GM23338 (cell line): Measurements from ENCODE around the gene TYSND1. TPM values are rescaled to one million over a fixed set of nuclear protein-coding genes. Genes with fewer than 3 reads are reported as not detected.

Experiments used
- ATAC-seq: fragments of 200-7000 bp; cut with Tn5 transposase; 3 replicates; pipeline ENCODE4 v1.9.1; 2020
- DNase-seq: peaks from one replicate; pipeline ENCODE4 v3.0.0-alpha.2; 2015; ENCODE audit warnings: low spot score
- H2AFZ ChIP-seq: fragments of 200-600 bp; sonication (generic); 2 replicates; pipeline ENCODE4 v1.8.0; 2016; ENCODE audit warnings: antibody characterized with exemption, mild to moderate bottlenecking, moderate library complexity
- H3F3A ChIP-seq: fragments of 200-600 bp; sonication (generic); replicated peaks from 2 replicates; pipeline ENCODE4 v1.8.0; 2017; ENCODE audit warnings: antibody characterized with exemption, mixed run types, low read depth
- H3K27ac ChIP-seq: fragments of 200-600 bp; sonication (generic); 2 replicates; pipeline ENCODE4 v1.6.1; 2016; ENCODE audit warnings: low read depth
- H3K27me3 ChIP-seq: fragments of 200-600 bp; sonication (generic); 2 replicates; pipeline ENCODE4 v1.8.0; 2016; ENCODE audit warnings: mild to moderate bottlenecking, mixed run types, moderate library complexity; ENCODE audit not compliant: insufficient read depth
- H3K36me3 ChIP-seq: fragments of 200-600 bp; sonication (generic); 2 replicates; pipeline ENCODE4 v1.8.0; 2016; ENCODE audit warnings: mild to moderate bottlenecking; ENCODE audit not compliant: insufficient read depth
- H3K4me1 ChIP-seq: fragments of 200-600 bp; sonication (generic); 2 replicates; pipeline ENCODE4 v1.8.0; 2016; ENCODE audit warnings: mild to moderate bottlenecking, moderate library complexity; ENCODE audit not compliant: insufficient read depth
- H3K4me2 ChIP-seq: fragments of 200-600 bp; sonication (generic); 2 replicates; pipeline ENCODE4 v1.7.1; 2017; ENCODE audit warnings: mixed run types
- H3K4me3 ChIP-seq: fragments of 200-600 bp; sonication (generic); 2 replicates; pipeline ENCODE4 v1.6.1; 2016; ENCODE audit warnings: mixed run types
- H3K79me2 ChIP-seq: fragments of 200-600 bp; sonication (generic); replicated peaks from 2 replicates; pipeline ENCODE4 v1.8.0; 2017; ENCODE audit warnings: mild to moderate bottlenecking; ENCODE audit not compliant: insufficient read depth
- H3K9me2 ChIP-seq: fragments of 200-600 bp; sonication (generic); 2 replicates; pipeline ENCODE4 v1.8.0; 2017; ENCODE audit not compliant: insufficient read depth
- H4K20me1 ChIP-seq: fragments of 200-600 bp; sonication (generic); replicated peaks from 2 replicates; pipeline ENCODE4 v1.8.0; 2017; ENCODE audit warnings: mild to moderate bottlenecking; ENCODE audit not compliant: insufficient read depth
- H3K27ac Mint-ChIP-seq: 2 replicates; pipeline ENCODE4 v1.8.0; 2020; ENCODE audit warnings: inconsistent platforms, mild to moderate bottlenecking, moderate library complexity, mixed read lengths
- H3K27me3 Mint-ChIP-seq: 3 replicates; pipeline ENCODE4 v1.8.0; 2022; ENCODE audit warnings: low read depth, mild to moderate bottlenecking, moderate library complexity, mixed read lengths, inconsistent platforms; ENCODE audit not compliant: insufficient read depth, poor library complexity
- H3K36me3 Mint-ChIP-seq: 3 replicates; pipeline ENCODE4 v1.8.0; 2021; ENCODE audit warnings: low read depth, mild to moderate bottlenecking, inconsistent platforms, moderate library complexity, mixed read lengths
- H3K4me1 Mint-ChIP-seq: 3 replicates; pipeline ENCODE4 v1.8.0; 2020; ENCODE audit warnings: mild to moderate bottlenecking, inconsistent platforms, mixed read lengths
- H3K4me3 Mint-ChIP-seq: 3 replicates; pipeline ENCODE4 v1.8.0; 2021; ENCODE audit warnings: moderate library complexity, mild to moderate bottlenecking, inconsistent platforms, mixed read lengths
- H3K9me3 Mint-ChIP-seq: 3 replicates; pipeline ENCODE4 v1.8.0; 2020; ENCODE audit warnings: moderate library complexity, mild to moderate bottlenecking, inconsistent platforms, mixed read lengths
- EZH2 ChIP-seq: fragments of 200-600 bp; sonication (generic); IDR thresholded peaks from one replicate; pipeline ENCODE4 v1.8.0; 2017; ENCODE audit warnings: antibody characterized with exemption, mild to moderate bottlenecking, low read depth; ENCODE audit not compliant: unreplicated experiment
- EZH2phosphoT487 ChIP-seq: fragments of 200-600 bp; sonication (generic); IDR thresholded peaks from one replicate; pipeline ENCODE4 v1.8.1; 2018; ENCODE audit warnings: antibody characterized with exemption; ENCODE audit not compliant: unreplicated experiment
- JUNB ChIP-seq: IDR thresholded peaks from one replicate; pipeline ENCODE4 v1.6.1; 2016; ENCODE audit warnings: antibody characterized with exemption; ENCODE audit not compliant: unreplicated experiment
- NANOG ChIP-seq: IDR thresholded peaks from 2 replicates; pipeline ENCODE4 v1.6.1; 2016; ENCODE audit warnings: antibody characterized with exemption, borderline replicate concordance
- POLR2AphosphoS5 ChIP-seq: IDR thresholded peaks from 2 replicates; pipeline ENCODE4 v1.6.1; 2016; ENCODE audit warnings: antibody characterized with exemption, low read depth
- STAT1 ChIP-seq: IDR thresholded peaks from one replicate; pipeline ENCODE4 v1.6.1; 2016; ENCODE audit warnings: antibody characterized with exemption; ENCODE audit not compliant: unreplicated experiment
- ZNF114 ChIP-seq: fragments of 250-450 bp; sonication (Bioruptor Pico); IDR thresholded peaks from 2 replicates; pipeline ENCODE4 v1.5.0; 2020; ENCODE audit warnings: mild to moderate bottlenecking, moderate library complexity
- ZNF331 ChIP-seq: fragments of 250-450 bp; sonication (Bioruptor Pico); IDR thresholded peaks from 2 replicates; pipeline ENCODE4 v1.5.0; 2020; ENCODE audit warnings: low read depth, mild to moderate bottlenecking, moderate library complexity
- ZNF462 ChIP-seq: fragments of 250-450 bp; sonication (Bioruptor Pico); IDR thresholded peaks from 2 replicates; pipeline ENCODE4 v1.5.0; 2020; ENCODE audit warnings: mild to moderate bottlenecking, moderate library complexity
- polyA plus RNA-seq: library from polyadenylated mRNA; unstranded; fragments of >200 nt; fragmentation: Nextera tagmentation; extraction: Ambion mirVana; gene quantifications from 2 replicates; pipeline ENCODE4 v1.2.1, GENCODE V29; 2016
- total RNA-seq: library from RNA; depleted of rRNA; stranded (reverse); fragments of >200 nt; shearing (Covaris generic); gene quantifications from 2 replicates; pipeline ENCODE4 v1.2.3, GENCODE V29; 2014

Gene TYSND1
- total and polyA plus RNA-seq, 2 experiments from 2014 or later = 5.2 to 19.5 TPM

GRCh38 chr10:70186571-70186970 is 40.1 kb upstream of the TYSND1 start (continued):
- TF ChIP-seq ZNF462 (CRISPR knock-in tag) (no peak), STAT1 (no peak), EZH2phosphoT487 (no peak), POLR2AphosphoS5 (no peak), EZH2 (no peak), ZNF331 (CRISPR knock-in tag) (no peak), ZNF114 (CRISPR knock-in tag) (no peak)

- no peak overlapping the region for H3K4me2 ChIP-seq
- Mint-ChIP-seq H3K27me3 (peaks cover 4% of the 10 kb centered on the region), H3K4me3 (no peak overlapping the region), H3K4me1 (no peaks in the 10 kb centered on the region), H3K36me3 (no peaks in the 10 kb centered on the region), H3K9me3 (no peaks in the 10 kb centered on the region), H3K27ac (no peak overlapping the region)
- no peaks in the 10 kb centered on the region for H4K20me1 ChIP-seq
- no peak overlapping the region for H3K27ac ChIP-seq
- no peaks in the 10 kb centered on the region for H3K4me1 ChIP-seq
- no peak overlapping the region for H3K4me3 ChIP-seq
- no peaks in the 10 kb centered on the region for H3K9me2 ChIP-seq
- no peaks in the 10 kb centered on the region for H3K79me2 ChIP-seq
- H3K36me3 ChIP-seq = no peaks in the 10 kb centered on the region
- ATAC-seq = no peak
- H3F3A ChIP-seq = no peaks in the 10 kb centered on the region
- DNase-seq = no peak
- H3K27me3 ChIP-seq = no peaks in the 10 kb centered on the region
- no peak overlapping the region for H2AFZ ChIP-seq
- no peak for TF ChIP-seq EZH2phosphoT487
- no peak for TF ChIP-seq JUNB
- TF ChIP-seq ZNF462 (CRISPR knock-in tag) = no peak
- no peak for TF ChIP-seq STAT1
- no peak for TF ChIP-seq NANOG
Measured at GRCh38 chr10:70186090-70186489, 39.6 kb upstream of the TYSND1 start.
